ENCODE measurements around the gene BGLAP.

DNA sequence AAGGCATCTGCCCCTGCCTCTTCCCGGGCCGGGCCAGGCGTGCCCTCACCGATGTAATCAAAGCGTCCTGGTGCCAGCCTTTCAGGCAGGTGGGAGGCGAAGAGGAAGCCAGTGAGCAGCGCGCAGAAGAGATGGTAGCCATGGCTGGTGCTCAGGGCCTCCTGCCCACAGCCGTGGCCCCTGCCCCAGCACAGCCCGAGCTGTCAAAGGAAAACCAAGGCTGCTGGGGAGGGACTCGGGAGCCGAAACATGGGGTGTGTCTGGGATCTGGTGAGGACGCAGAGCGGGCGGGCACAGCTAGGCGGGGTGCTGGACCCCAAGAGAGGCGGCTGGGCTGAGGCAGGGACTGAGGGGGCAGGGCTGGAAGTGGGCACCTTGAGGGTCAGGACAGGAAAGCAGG lies 2.7 kb downstream of the BGLAP start:
- TF ChIP-seq CTCF (IDR thresholded peaks at IDR 0.05; ENCODE audit: insufficient read depth, low read depth, low read length) (no peak), EZH2 (IDR thresholded peaks at IDR 0.05; ENCODE audit: insufficient read depth, low read length) (no peak)
